H9 (cell line): ENCODE measurements around the gene CXorf65. TPM values are rescaled to one million over a fixed set of nuclear protein-coding genes. Genes with fewer than 3 reads are reported as not detected.

Experiments
- DNase-seq: peaks from one replicate; pipeline ENCODE4 v3.0.0-alpha.2; 2017
- H2AFZ ChIP-seq: one replicate; pipeline ENCODE4 v1.6.1; 2013; ENCODE audit warnings: mild to moderate bottlenecking, low read length, control low read depth, moderate library complexity
- H2AK5ac ChIP-seq: 2 replicates; pipeline ENCODE4 v1.6.1; 2013; ENCODE audit warnings: low read length, control low read depth, mixed read lengths; ENCODE audit not compliant: insufficient read length
- H2BK120ac ChIP-seq: one replicate; pipeline ENCODE4 v1.6.1; 2013; ENCODE audit warnings: low read depth, mild to moderate bottlenecking, low read length, control low read depth, inconsistent platforms; ENCODE audit not compliant: poor library complexity, severe bottlenecking
- H2BK12ac ChIP-seq: 2 replicates; pipeline ENCODE4 v1.6.1; 2013; ENCODE audit warnings: low read length, control low read depth, mixed read lengths, low read depth; ENCODE audit not compliant: insufficient read length
- H2BK15ac ChIP-seq: 2 replicates; pipeline ENCODE4 v1.6.1; 2013; ENCODE audit warnings: low read depth, low read length, control low read depth
- H2BK20ac ChIP-seq: one replicate; pipeline ENCODE4 v1.6.1; 2013; ENCODE audit warnings: low read depth, mild to moderate bottlenecking, low read length, control low read depth, inconsistent platforms; ENCODE audit not compliant: poor library complexity, severe bottlenecking
- H2BK5ac ChIP-seq: 2 replicates; pipeline ENCODE4 v1.6.1; 2013; ENCODE audit warnings: low read length, control low read depth, mixed read lengths; ENCODE audit not compliant: insufficient read length
- H3K14ac ChIP-seq: 2 replicates; pipeline ENCODE4 v1.6.1; 2013; ENCODE audit warnings: low read length, control low read depth; ENCODE audit not compliant: insufficient read depth
- H3K18ac ChIP-seq: 2 replicates; pipeline ENCODE4 v1.6.1; 2013; ENCODE audit warnings: low read depth, mild to moderate bottlenecking, mixed read lengths, low read length, control low read depth; ENCODE audit not compliant: insufficient read length
- H3K23ac ChIP-seq: 2 replicates; pipeline ENCODE4 v1.6.1; 2013; ENCODE audit warnings: low read length, control low read depth, mixed read lengths, low read depth; ENCODE audit not compliant: insufficient read length
- H3K23me2 ChIP-seq: 2 replicates; pipeline ENCODE4 v1.6.1; 2013; ENCODE audit warnings: low read depth, mild to moderate bottlenecking, mixed read lengths, low read length, control low read depth; ENCODE audit not compliant: insufficient read length, poor library complexity, severe bottlenecking
- H3K27ac ChIP-seq: 2 replicates; pipeline ENCODE4 v1.5.1; 2013; ENCODE audit warnings: low read length, control low read depth, mixed read lengths, low read depth; ENCODE audit not compliant: insufficient read length
- H3K27me3 ChIP-seq: 2 replicates; pipeline ENCODE4 v1.6.1; 2013; ENCODE audit warnings: low read length, control low read depth, inconsistent platforms; ENCODE audit not compliant: insufficient read depth
- H3K4ac ChIP-seq: 2 replicates; pipeline ENCODE4 v1.6.1; 2013; ENCODE audit warnings: low read depth, mild to moderate bottlenecking, control low read depth, inconsistent platforms, low read length, moderate library complexity
- H3K4me1 ChIP-seq: 2 replicates; pipeline ENCODE4 v1.6.1; 2013; ENCODE audit warnings: low read length, control low read depth, inconsistent platforms; ENCODE audit not compliant: insufficient read depth
- H3K4me2 ChIP-seq: 2 replicates; pipeline ENCODE4 v1.6.1; 2013; ENCODE audit warnings: low read length, control low read depth, mixed read lengths; ENCODE audit not compliant: insufficient read length, insufficient read depth
- H3K56ac ChIP-seq: 2 replicates; pipeline ENCODE4 v1.6.1; 2013; ENCODE audit warnings: low read depth, mild to moderate bottlenecking, mixed read lengths, low read length, control low read depth; ENCODE audit not compliant: insufficient read length
- H3K79me1 ChIP-seq: 2 replicates; pipeline ENCODE4 v1.6.1; 2013; ENCODE audit warnings: low read depth, mild to moderate bottlenecking, moderate library complexity, low read length, control low read depth, inconsistent platforms; ENCODE audit not compliant: insufficient read depth, poor library complexity, severe bottlenecking
- H3K79me2 ChIP-seq: 2 replicates; pipeline ENCODE4 v1.6.1; 2013; ENCODE audit warnings: low read length, control low read depth, inconsistent platforms; ENCODE audit not compliant: insufficient read depth
- H3K9ac ChIP-seq: 2 replicates; pipeline ENCODE4 v1.6.1; 2013; ENCODE audit warnings: low read length, control low read depth, mixed read lengths; ENCODE audit not compliant: insufficient read length; ENCODE audit errors: extremely low read depth
- H3K9me3 ChIP-seq: one replicate; pipeline ENCODE4 v1.6.1; 2013; ENCODE audit warnings: low read depth, low read length, inconsistent platforms; ENCODE audit not compliant: control insufficient read depth
- H3T11ph ChIP-seq: one replicate; pipeline ENCODE4 v1.6.1; 2013; ENCODE audit warnings: mild to moderate bottlenecking, low read length, control low read depth, inconsistent platforms
- H4K20me1 ChIP-seq: one replicate; pipeline ENCODE4 v1.6.1; 2013; ENCODE audit not compliant: control insufficient read depth, insufficient read length, insufficient read depth
- H4K5ac ChIP-seq: 2 replicates; pipeline ENCODE4 v1.6.1; 2013; ENCODE audit warnings: low read depth, mild to moderate bottlenecking, mixed read lengths, low read length, control low read depth; ENCODE audit not compliant: insufficient read length
- H4K8ac ChIP-seq: replicated peaks from 2 replicates; pipeline ENCODE4 v1.6.1; 2013; ENCODE audit warnings: low read length, control low read depth, mixed read lengths, low read depth; ENCODE audit not compliant: insufficient read length
- H4K91ac ChIP-seq: 2 replicates; pipeline ENCODE4 v1.6.1; 2013; ENCODE audit warnings: low read depth, mild to moderate bottlenecking, moderate library complexity, mixed read lengths, low read length, control low read depth; ENCODE audit not compliant: insufficient read length
- H3K27ac Mint-ChIP-seq, 3 experiments: 2 replicates in 2 of 3; 3 replicates in 1 of 3; pipeline ENCODE4 v1.8.0; 2020 to 2021; ENCODE audit warnings: mixed read lengths in 3 of 3, mild to moderate bottlenecking in 1 of 3, moderate library complexity in 1 of 3
- H3K27me3 Mint-ChIP-seq: 2 replicates; pipeline ENCODE4 v1.8.0; 2021; ENCODE audit warnings: low read depth, mild to moderate bottlenecking, moderate library complexity, mixed read lengths
- H3K36me3 Mint-ChIP-seq, 3 experiments: 2 replicates in 2 of 3; 3 replicates in 1 of 3; pipeline ENCODE4 v1.8.0; 2020 to 2021; ENCODE audit warnings: low read depth in 3 of 3, mixed read lengths in 3 of 3; ENCODE audit not compliant: insufficient read depth in 1 of 3
- H3K4me1 Mint-ChIP-seq, 2 experiments: 2 replicates each; pipeline ENCODE4 v1.8.0; 2020; ENCODE audit warnings: mixed read lengths in 2 of 2
- H3K4me3 Mint-ChIP-seq, 2 experiments: 2 replicates in 1 of 2; 3 replicates in 1 of 2; pipeline ENCODE4 v1.8.0; 2020 to 2021; ENCODE audit warnings: mild to moderate bottlenecking in 2 of 2, mixed read lengths in 2 of 2, moderate library complexity in 1 of 2
- H3K9me3 Mint-ChIP-seq, 2 experiments: 2 replicates in 1 of 2; 3 replicates in 1 of 2; pipeline ENCODE4 v1.8.0; 2020; ENCODE audit warnings: mild to moderate bottlenecking in 2 of 2, mixed read lengths in 2 of 2, moderate library complexity in 1 of 2
- CTCF ChIP-seq: fragments of 200-600 bp; sonication (generic); conservative IDR thresholded peaks from 3 replicates; pipeline ENCODE4 v1.8.0; 2021; ENCODE audit warnings: antibody characterized with exemption, mild to moderate bottlenecking
- total RNA-seq: library from RNA; stranded (reverse); gene quantifications from 2 replicates; pipeline ENCODE4 v1.2.1, GENCODE V29; 2021

The CXorf65 gene
- total RNA-seq, 1 experiment from 2014 or later = not detected

GRCh38 chrX:71060127-71060526 is 46.4 kb downstream of the CXorf65 start:
- H3K27ac ChIP-seq = no peak overlapping the region
- no peak overlapping the region for H2AK5ac ChIP-seq

More at GRCh38 chrX:71060127-71060526, 46.4 kb downstream of the CXorf65 start:
- Histone ChIP-seq H3K14ac (no peak overlapping the region), H3K4me1 (no peaks in the 10 kb centered on the region), H4K91ac (no peak overlapping the region), H3K79me2 (peaks cover 2% of the 10 kb centered on the region; the same call in 1 of the 2 replicates), H3K4ac (no peak overlapping the region), H3K23me2 (no peaks in the 10 kb centered on the region), H2BK5ac (no peak overlapping the region), H2BK20ac (no peak overlapping the region), H2BK15ac (no peak overlapping the region), H2BK12ac (no peak overlapping the region), H3K4me2 (no peak overlapping the region), H4K8ac (no peak overlapping the region), H3K9me3 (peaks cover 13% of the 10 kb centered on the region), H3K23ac (no peak overlapping the region), H3K18ac (no peak overlapping the region), H3K56ac (no peak overlapping the region), H3K9ac (peak overlapping the region; percentile 13), H3K27me3 (no peaks in the 10 kb centered on the region), H2BK120ac (no peak overlapping the region), H2AFZ (no peak overlapping the region), H3K79me1 (no peaks in the 10 kb centered on the region), H4K5ac (no peak overlapping the region), H4K20me1 (no peaks in the 10 kb centered on the region), H3T11ph (no peak overlapping the region)
- Mint-ChIP-seq H3K4me1 (no peaks in the 10 kb centered on the region), H3K36me3 (peaks cover 21 to 51% (median 43%) of the 10 kb centered on the region in 3 experiments; a peak in 6 of 7 replicates), H3K9me3 (peaks cover 50 to 55% of the 10 kb centered on the region in 2 experiments), H3K27me3 (no peaks in the 10 kb centered on the region; the same call in 1 of the 2 replicates), H3K27ac (no peak overlapping the region), H3K4me3 (no peak overlapping the region)
- TF ChIP-seq CTCF = no peak
- DNase-seq = no peak
